Ishikawa (cell line): ENCODE measurements around the gene ARHGAP22.

Source experiments
- CEBPB ChIP-seq: IDR thresholded peaks from 2 replicates; pipeline ENCODE4 v1.6.1; 2012
- EP300 ChIP-seq: IDR thresholded peaks from 2 replicates; pipeline ENCODE4 v1.6.1; 2012; ENCODE audit warnings: borderline replicate concordance

- TF ChIP-seq EP300: no peak
- TF ChIP-seq CEBPB: no peak
Measured at GRCh38 chr10:48606530-48607355, 1.9 kb upstream of the ARHGAP22 start.
